GM12801 (cell line): ENCODE data around the gene TIMM44.

Source experiments
- TF ChIP-seq, protein P1 (sequence below): IDR thresholded peaks from one replicate; pipeline ENCODE4 v1.5.1; 2011; ENCODE audit warnings: control low read depth; ENCODE audit not compliant: insufficient read length; ENCODE audit errors: extremely low read depth

The TIMM44 gene

DNA sequence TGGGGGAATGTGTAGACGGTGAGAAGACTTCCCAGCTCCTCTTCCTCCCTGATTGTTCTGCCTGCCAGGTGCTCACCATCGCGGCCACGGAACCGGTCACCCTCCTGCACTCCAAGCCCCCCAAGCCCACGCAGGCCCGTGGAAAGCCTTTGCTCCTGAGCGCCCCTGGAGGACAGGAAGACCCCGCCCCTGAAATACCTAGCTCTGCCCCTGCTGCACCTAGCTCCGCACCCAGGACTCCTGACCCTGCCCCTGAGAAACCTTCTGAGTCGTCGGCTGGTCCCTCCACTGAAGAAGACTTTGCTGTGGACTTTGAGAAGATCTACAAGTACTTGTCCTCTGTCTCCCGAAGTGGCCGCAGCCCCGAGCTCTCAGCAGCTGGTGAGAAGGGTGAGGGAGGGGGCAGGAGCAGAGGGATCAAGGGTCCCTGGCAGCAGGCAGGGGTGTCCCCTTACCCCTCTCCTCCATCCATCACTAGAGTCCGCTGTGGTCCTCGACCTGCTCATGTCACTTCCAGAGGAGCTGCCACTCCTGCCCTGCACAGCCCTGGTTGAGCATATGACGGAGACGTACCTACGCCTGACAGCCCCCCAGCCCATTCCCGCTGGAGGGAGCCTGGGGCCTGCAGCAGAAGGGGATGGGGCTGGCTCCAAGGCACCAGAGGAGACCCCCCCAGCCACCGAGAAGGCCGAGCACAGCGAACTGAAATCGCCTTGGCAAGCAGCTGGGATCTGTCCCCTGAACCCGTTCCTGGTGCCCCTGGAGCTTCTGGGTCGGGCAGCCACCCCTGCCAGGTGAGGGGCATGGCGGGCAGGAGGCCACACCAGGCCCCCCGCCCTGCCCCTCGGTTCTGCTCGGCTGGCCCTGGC lies 21.3 kb downstream of the TIMM44 start:
- TF ChIP-seq, protein P1, sequence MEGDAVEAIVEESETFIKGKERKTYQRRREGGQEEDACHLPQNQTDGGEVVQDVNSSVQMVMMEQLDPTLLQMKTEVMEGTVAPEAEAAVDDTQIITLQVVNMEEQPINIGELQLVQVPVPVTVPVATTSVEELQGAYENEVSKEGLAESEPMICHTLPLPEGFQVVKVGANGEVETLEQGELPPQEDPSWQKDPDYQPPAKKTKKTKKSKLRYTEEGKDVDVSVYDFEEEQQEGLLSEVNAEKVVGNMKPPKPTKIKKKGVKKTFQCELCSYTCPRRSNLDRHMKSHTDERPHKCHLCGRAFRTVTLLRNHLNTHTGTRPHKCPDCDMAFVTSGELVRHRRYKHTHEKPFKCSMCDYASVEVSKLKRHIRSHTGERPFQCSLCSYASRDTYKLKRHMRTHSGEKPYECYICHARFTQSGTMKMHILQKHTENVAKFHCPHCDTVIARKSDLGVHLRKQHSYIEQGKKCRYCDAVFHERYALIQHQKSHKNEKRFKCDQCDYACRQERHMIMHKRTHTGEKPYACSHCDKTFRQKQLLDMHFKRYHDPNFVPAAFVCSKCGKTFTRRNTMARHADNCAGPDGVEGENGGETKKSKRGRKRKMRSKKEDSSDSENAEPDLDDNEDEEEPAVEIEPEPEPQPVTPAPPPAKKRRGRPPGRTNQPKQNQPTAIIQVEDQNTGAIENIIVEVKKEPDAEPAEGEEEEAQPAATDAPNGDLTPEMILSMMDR, result no peak

DNA sequence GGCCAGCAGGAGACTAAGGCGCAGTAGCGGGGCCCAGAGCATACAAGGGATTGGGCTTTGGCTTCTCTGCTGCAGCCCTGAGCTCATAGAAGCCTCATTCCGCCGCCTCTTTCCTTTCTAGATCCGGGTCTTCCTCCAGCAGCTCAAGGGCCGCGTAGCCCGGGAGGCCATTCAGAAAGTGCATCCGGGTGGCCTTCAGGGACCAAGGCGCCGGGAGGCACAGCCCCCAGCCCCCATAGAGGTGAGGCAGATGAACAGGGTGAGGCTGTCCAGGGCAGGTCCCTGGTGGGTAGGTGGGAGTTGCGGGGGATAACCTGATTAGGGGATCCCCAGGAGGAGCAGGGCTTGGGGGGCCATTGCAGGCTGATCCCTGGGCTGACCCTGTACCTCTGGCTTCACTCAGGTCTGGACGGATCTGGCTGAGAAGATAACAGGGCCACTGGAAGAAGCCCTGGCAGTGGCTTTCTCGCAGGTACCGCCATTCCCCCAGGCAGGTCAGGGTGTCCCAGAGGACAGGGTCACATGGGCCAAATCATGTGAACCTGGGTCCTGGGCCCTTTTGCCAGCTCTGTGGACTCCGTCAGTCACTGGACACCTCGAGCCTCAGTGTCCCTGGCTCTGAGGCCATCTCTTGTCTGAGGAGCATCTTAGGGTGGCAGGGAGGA lies 22.0 kb downstream of the TIMM44 start:
- TF ChIP-seq, protein P1, result no peak

DNA sequence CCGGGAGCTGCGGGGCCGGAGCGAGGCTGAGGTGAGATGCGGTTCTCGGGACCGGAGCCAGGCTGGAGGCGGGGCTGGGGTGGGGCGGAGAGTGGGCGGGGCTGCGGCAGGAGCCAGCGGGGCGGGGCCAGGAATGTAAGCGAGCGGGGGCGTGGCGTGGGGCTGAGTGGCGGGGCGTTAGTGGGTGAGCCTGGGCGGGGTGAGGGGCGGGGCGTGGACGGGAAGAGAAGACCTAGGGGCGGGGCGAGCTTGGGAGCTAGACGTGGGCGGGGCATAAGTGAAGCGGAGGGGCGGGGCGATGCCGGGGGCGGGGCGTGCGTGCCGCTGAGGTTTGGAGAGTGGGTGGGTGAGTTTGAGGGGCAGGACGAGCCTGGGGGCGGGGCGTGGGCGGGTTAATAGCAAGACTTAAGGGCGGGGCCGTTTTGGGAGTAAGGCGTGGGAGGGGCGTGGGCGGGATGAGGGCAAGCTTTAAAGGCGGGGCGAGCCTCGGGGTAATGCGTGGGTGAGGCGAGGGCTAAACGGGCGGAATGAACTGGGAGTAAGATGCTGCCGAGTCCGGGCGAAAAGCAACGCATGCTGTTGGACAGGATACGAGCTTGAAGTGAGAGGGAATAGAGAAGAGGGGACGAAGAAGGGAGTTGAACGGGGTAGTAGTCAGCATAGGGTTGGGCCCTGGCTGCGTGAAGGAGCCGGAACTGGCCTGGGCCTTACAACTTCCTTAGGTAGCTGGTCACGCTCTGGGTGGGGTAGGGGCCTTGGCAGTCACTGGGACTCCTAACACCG lies 22.8 kb downstream of the TIMM44 start:
- TF ChIP-seq, protein P1, result no peak

DNA sequence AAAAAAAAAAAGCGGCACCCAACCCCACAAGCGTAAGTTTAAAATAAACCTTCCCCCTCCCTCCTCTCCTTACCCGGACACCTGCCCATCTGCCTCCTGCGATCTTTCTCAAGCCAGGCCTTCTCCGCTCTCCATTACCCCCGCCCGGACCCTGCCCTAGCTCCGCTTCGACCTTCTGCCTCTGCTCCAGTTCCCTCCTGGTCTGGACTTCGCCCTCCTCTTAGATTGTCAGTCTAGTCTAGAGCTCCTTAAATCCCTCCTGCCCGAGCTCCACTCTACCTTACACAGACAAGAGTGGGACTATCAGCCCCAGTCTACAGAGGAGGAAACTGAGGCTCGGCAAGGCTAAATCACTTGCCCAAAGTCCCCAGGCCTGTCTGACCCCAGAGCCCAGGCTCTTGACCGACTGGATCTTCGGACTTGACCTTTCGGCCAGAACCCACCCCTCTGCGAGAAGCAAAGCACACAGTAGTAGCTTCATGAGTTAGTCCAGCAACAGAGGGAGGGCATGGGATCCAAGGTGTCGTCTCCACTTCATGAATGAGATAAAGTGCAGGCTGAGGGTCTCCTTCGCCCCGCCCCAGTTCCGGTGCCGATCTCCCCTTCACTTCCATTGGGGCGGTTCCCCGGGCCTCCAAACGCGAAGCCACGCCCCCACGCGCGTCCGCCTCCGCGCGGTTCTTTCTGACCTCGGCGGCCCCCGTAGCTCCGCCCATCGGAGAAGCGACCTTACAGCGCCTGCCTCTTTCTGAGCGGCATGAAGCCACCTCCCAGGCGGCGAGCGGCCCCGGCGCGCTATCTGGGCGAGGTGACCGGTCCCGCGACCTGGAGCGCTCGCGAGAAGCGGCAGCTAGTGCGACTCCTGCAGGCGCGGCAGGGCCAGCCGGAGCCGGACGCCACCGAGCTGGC lies 23.6 kb downstream of the TIMM44 start, which contains the start of gene SNAPC2:
Gene SNAPC2, plus strand, starts transcription at position 729 of the 909 bp plus-strand sequence. Its CDS starts 29 bp downstream, at position 758.
- TF ChIP-seq, protein P1, result no peak

DNA sequence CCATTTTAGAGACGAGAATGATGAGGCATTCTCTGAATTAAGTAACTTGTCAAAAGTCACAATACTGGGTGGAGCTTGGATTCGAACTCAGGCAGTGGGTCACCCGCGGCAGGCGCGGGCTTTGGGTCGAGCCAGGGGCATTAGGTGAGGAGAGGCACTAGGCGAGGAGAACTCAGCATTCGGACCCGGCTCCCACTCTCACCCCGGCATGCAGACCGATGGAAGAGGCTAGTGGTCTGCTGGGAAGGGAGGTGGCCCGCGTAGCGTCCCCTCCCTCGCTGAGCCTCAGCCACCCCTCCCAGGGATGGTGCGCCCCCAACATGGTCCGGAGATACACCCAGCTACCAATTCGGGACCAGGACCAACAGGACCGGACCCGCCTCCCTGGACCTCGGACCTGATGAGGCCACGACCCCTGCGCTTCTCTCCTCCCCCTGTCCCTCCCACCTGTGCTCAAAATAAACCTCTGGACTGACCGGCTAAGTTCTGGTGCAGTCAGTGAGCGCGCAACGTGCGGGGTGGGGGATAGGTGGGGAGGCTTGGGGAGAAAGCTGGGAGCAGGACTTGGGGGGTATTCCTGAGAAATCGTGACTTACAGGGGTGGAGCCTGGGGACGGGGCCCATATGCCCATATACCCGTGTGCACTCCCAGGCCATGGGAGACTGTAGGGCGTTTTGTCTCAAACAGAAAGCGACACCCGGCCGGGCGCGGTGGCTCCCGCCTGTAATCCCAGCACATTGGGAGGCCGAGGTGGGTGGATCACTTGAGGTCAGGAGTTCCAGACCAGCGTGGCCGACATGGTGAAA lies 24.6 kb downstream of the TIMM44 start:
- TF ChIP-seq, protein P1, result no peak

DNA sequence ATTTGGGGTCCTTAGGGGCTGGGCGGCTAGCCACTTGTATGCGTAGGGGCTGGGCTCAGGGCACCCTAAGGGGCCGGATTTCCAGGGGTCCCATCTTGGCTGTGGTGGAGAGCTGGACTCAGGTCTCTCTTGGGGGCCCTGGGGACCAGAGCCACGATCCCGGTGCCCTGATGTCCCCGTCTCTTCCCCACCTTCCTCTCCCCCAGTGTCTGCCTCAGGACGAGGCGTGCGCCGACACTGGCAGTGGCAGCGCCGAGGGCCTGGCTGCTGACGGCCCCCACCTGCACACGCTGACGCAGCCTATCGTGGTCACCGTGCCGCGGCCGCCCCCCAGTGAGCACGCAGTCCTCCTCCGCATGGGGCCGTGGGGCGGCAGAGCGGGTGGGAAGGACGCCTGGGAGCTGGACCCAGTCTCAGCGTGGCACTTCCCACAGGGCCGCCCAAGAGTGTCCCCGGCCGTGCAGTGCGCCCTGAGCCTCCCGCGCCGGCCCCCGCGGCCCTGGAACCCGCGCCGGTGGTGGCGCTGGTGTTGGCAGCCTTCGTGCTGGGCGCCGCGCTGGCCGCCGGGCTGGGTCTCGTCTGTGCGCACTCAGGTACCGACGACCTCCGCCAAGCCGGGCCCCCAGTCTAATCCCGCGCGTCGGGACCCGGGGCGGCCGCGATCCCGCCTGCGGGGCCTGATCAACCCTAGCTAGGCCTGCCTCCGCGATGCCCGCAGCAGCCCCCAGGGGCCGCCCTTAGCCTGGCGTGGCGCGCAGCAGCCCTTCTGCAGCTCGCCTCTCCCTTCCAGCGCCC lies 26.0 kb downstream of the TIMM44 start:
- TF ChIP-seq, protein P1, result no peak
